ENCODE data around the gene SFSWAP.
"Not testable (repeated sequence)": the region's sequence is repeated elsewhere in the genome, so short reads cannot be mapped to it uniquely, and the experiment has no call there.

The SFSWAP gene

DNA sequence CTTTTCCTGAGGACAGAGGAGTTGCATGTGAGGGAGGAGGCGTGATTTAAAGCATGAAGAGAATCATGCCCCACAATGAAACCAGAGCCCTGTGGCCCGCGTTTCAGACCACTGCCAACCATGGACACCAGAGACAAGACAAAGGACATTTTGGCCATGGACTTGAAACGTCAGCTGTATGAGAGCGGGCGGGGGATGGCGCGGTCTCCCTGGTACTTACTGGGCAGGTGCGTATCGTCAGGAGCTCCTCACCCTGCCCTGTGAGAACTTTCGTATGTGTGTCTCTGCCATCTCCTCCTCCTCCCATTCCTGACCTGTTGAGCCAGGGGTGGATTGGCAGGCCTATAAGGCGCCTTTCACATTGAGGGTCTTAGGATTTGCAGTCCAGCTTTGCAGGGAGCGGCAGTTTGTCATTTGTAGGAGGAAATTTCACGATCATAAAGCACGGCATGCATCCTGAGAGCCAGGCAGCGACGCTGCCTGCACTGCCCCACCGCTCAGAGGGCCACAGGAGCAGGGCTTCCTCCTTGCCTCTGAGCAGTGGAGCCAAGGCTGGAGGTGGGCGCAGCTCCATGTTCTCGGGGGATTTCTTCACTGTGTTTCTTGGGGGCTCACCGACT, 22.2 kb downstream of the SFSWAP start:
- Mint-ChIP-seq H3K4me1 (ENCODE audit: low read depth) (peaks cover 2% of the 10 kb centered on the region), H3K9me3 (no peaks in the 10 kb centered on the region), H3K27ac (no peak overlapping the region), H3K27me3 (ENCODE audit: low read depth) (no peaks in the 10 kb centered on the region), H3K36me3 (ENCODE audit: low read depth) (peaks cover 41% of the 10 kb centered on the region), H3K4me3 (no peak overlapping the region)

DNA sequence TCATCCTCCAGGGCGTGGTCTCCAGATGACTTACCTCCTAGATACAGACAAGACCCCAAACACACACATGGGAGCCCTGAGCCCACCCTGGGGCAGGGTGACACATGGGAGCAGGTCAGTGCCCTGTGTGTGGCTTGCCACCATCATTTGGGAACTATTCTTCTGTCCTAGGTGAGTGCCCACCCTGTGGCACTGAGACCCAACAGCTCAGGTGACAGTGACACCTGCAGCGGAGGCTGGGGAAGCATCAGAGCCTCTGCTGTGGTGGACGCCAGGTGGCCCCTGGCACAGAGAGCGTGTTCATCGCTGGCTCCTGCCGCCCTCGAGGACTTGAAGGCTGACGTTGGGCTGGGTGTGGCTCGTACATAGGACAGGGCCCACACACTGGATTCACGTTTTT, 23.0 kb downstream of the SFSWAP start:
- Mint-ChIP-seq H3K27me3 (ENCODE audit: low read depth) (no peaks in the 10 kb centered on the region), H3K9me3 (no peaks in the 10 kb centered on the region), H3K27ac (no peak overlapping the region), H3K4me3 (no peak overlapping the region), H3K4me1 (ENCODE audit: low read depth) (peaks cover 2% of the 10 kb centered on the region), H3K36me3 (ENCODE audit: low read depth) (peaks cover 37% of the 10 kb centered on the region)

DNA sequence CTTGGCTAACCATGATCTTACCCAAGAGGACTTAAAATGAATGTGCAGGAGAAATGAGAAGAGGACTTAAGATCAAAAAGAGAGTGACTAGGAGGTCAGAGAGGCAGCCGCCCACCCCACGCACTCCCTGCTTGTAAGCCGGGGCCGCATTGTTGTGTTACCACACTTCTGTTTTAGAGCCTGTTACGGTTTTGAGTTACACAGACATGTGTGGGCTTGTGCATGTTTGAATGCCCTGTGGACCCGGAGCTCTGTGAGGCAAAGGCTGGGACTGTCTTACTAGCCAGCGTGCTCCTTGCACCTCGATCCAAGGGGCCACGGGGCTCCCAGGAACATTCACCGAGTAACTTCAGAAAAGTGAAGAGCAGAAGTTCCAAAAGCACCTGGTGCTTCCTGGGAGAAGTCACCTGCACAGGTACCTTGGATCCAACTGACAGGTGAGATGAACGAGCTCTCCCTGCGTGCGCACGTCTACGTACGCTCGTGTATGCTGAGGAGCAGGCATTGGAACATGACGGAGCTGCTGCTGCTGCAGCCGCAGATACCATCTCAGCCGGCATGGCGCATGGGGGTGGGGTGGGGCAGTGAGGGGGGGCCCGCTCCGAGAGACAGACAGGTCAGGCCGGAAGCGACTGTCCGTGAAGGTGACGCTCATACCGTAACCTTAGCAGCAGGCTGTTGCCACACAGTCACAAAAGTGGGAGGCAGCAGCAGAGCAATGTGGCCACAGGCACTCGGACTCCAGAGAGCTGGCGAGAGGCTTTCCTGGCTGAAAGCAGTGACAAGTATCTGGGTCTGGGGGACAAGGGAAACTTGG, 23.7 kb downstream of the SFSWAP start:
- peaks cover 32% of the 10 kb centered on the region for H3K36me3 Mint-ChIP-seq (ENCODE audit: low read depth)
- no peaks in the 10 kb centered on the region for H3K9me3 Mint-ChIP-seq
- H3K27ac Mint-ChIP-seq: no peak overlapping the region
- peaks cover 2% of the 10 kb centered on the region for H3K4me1 Mint-ChIP-seq (ENCODE audit: low read depth)
- H3K27me3 Mint-ChIP-seq (ENCODE audit: low read depth): no peaks in the 10 kb centered on the region
- H3K4me3 Mint-ChIP-seq: no peak overlapping the region

DNA sequence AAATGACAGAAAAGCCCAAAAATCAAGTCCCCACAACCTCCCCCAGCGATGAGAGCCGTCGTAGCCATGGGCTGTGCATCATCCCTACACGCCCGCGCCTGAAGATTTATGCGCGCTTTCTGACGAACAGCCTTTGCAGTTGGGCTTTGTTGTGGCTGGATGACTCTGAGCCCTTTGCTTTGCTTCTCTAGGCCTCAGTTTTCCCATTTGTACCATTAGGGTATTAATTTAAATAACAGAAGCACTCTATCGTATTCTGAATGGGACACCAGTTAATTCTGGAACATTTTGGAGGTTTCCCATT, 24.2 kb downstream of the SFSWAP start:
- Mint-ChIP-seq H3K4me3 (no peak overlapping the region), H3K27ac (no peak overlapping the region), H3K9me3 (no peaks in the 10 kb centered on the region), H3K36me3 (ENCODE audit: low read depth) (peaks cover 32% of the 10 kb centered on the region), H3K27me3 (ENCODE audit: low read depth) (no peaks in the 10 kb centered on the region), H3K4me1 (ENCODE audit: low read depth) (peaks cover 2% of the 10 kb centered on the region)

DNA sequence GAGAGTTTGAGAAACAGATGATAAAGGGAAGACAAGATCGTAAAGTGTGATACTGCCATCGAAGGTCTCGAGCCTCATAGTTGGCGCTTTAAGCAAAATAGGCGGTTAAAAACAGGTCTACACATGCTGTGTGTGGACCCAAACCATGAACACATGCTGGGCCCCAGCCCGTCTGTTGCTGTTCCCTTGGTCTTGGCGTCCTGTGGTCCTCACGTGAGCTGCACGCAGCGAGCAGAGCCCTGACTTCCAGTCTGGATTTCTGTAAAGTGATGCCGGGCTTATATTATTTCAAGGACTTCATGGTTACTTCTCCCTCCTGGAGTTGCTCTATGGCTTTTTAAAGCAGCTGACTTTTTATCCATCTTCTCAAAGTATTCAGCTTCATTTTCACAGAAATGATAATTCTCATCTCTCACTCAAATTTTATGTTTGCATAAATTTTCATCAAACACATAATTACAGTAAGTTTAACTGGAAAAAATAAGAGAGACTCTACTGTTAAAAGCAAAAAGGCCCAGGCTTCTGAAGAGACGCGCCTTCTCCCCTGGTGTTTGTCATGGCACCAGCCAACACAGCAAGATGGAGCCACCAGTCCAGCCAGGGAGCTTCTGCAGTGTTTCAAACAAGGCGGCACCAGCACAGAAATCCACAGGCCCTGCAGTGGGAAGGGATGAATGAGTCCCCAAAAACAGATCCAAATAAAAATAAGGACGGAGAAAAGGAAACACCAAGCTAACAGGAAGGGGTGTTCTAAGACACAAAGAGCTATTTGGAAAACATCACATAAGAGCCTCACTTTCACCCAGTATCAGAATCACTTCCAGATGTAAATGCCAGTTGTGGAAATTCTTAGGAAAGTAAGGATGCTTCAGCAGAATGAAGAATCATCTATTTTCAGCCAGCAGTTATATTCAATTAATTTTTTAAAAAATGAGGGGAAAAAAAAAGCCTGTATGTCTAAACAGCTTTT, 24.9 kb downstream of the SFSWAP start:
- Mint-ChIP-seq H3K9me3 (no peaks in the 10 kb centered on the region), H3K4me1 (ENCODE audit: low read depth) (peaks cover 2% of the 10 kb centered on the region), H3K4me3 (no peak overlapping the region), H3K36me3 (ENCODE audit: low read depth) (peaks cover 37% of the 10 kb centered on the region), H3K27me3 (ENCODE audit: low read depth) (no peaks in the 10 kb centered on the region), H3K27ac (no peak overlapping the region)

DNA sequence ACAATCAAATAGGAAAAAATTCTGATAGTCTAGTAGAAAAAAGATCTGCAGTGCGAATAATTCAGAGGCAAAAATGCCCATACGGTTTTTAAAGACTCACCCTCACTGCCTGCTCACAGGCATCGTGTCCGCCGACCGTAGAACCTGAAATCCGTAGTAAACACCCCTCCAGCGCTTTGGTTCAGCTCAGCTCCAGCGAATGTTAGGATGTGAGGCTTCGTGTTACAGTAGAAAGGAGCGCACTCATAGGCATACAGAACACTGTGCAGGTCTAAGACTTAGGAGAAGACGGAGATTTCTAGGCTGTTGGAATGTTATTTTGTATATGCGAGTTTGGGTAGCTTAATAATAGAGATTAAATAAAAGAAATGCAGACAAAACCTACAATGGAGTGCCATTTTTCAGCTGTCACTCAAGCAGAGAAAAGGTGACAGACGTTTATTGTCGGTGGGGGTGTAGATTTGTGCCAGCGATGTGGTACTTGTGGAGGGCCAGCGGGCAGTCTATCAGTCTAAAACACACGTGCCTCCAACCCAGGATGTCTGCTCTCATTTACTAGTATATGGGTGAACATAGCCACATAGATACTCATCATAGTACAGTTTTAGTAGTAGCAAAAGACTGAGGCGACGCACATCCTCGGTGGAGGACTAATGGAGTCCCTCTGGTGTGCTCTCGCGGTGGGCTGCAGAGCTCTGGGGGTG, 25.7 kb downstream of the SFSWAP start:
- H3K27ac Mint-ChIP-seq: no peak overlapping the region
- peaks cover 2% of the 10 kb centered on the region for H3K4me1 Mint-ChIP-seq (ENCODE audit: low read depth)
- H3K27me3 Mint-ChIP-seq (ENCODE audit: low read depth): no peaks in the 10 kb centered on the region
- H3K36me3 Mint-ChIP-seq (ENCODE audit: low read depth): peaks cover 34% of the 10 kb centered on the region
- no peaks in the 10 kb centered on the region for H3K9me3 Mint-ChIP-seq
- H3K4me3 Mint-ChIP-seq: no peak overlapping the region

DNA sequence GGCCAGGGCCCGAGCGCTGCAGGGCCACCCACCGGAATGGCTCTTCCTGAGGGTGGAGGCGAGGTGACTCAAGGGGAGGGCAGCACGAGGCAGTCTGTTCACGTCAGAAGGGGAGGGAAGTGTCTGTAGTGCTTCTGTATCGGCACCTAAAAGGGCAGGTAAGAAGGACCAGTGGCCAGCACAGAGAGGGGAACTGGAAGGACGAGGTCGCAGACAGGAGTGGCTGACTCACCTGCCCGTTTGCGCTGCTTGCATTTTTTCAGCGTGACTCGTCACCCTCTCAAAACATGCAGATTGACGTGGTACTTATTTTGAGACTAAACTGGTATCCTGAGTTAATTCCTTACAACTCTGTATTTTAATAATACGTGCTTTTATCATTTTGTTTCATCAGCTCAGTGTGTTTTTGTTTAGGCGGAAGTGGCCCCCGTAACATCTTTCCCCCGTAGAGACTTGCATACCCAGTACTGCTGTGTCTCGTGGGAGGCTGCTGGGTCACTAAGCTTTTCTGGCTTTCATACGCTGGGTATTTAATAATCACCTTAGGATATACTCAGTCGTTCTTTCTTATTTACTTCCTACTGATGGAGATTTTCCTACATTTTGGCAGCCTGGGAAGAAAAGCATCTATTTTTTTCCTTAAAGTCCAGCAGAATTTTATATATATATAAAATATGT, 26.4 kb downstream of the SFSWAP start:
- Mint-ChIP-seq H3K4me3 (no peak overlapping the region), H3K27me3 (ENCODE audit: low read depth) (no peaks in the 10 kb centered on the region), H3K9me3 (no peaks in the 10 kb centered on the region), H3K27ac (no peak overlapping the region), H3K4me1 (ENCODE audit: low read depth) (peaks cover 2% of the 10 kb centered on the region), H3K36me3 (ENCODE audit: low read depth) (peaks cover 41% of the 10 kb centered on the region)

DNA sequence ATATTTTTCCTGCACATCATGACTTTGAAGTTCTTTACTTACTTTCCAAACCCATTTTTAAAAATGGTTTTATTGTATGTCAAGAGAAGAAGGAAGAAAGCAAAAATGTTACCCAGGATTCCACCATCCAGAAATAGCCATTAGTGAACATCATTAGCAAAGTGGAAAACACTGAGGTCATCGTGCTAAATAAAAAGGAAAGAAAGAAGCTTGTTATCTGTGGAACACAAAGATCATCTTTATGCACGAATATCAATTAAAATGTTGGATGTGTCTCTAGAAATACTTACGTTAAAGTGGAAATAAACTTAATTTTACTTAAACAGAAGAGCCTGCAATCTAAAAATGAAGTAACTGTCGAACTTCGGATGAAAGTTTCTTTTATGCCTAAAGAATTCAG, 27.3 kb downstream of the SFSWAP start:
- Mint-ChIP-seq H3K4me3 (no peak overlapping the region), H3K36me3 (ENCODE audit: low read depth) (peaks cover 41% of the 10 kb centered on the region), H3K27ac (no peak overlapping the region), H3K4me1 (ENCODE audit: low read depth) (no peaks in the 10 kb centered on the region), H3K27me3 (ENCODE audit: low read depth) (no peaks in the 10 kb centered on the region), H3K9me3 (peaks cover 8% of the 10 kb centered on the region)

DNA sequence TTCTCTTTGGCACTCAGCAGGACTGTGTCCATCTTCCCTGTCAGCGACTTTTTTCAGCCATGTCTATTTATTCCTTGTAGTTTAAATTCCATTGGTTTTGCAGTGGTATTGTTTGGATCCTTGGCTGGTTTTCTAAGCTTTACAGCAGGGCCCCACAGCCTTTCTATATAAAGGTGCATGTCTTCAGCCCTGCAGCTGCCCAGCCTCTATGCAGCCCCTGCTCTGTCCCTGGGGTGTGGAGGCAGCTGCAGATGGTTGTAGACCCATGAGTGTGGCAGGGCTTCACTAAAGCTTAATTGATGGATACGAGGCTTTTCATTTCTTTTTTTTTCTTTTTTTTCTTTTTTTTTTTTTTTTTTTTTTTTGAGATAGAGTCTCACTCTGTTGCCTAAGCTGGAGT, 29.7 kb downstream of the SFSWAP start:
- H3K27me3 Mint-ChIP-seq (ENCODE audit: low read depth): no peaks in the 10 kb centered on the region
- H3K27ac Mint-ChIP-seq: no peak overlapping the region
- H3K4me3 Mint-ChIP-seq: no peak overlapping the region
- H3K9me3 Mint-ChIP-seq: peaks cover 15% of the 10 kb centered on the region
- H3K36me3 Mint-ChIP-seq (ENCODE audit: low read depth): peaks cover 53% of the 10 kb centered on the region
- H3K4me1 Mint-ChIP-seq (ENCODE audit: low read depth): no peaks in the 10 kb centered on the region

DNA sequence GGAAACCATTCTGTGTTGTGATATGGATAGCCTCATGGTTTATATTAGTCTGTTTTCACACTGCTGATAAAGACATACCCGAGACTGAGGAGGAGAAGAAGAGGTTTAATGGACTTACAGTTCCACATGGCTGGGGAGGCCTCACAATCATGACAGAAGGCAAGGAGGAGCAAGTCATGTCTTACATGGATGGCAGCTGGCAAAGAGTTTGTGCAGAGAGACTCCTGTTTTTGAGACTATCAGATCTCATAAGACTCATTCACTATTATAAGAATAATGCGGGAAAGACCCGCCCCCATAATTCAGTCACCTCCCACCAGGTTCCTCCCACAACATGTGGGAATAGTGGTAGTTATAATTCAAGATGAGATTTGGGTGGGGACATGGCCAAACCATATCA, 31.9 kb downstream of the SFSWAP start:
- Mint-ChIP-seq H3K36me3 (ENCODE audit: low read depth) (peaks cover 58% of the 10 kb centered on the region), H3K9me3 (peaks cover 15% of the 10 kb centered on the region), H3K4me3 (peak overlapping the region; percentile 16)
- not testable (repeated sequence) for H3K4me1 Mint-ChIP-seq (ENCODE audit: low read depth); H3K27ac Mint-ChIP-seq; H3K27me3 Mint-ChIP-seq (ENCODE audit: low read depth)

DNA sequence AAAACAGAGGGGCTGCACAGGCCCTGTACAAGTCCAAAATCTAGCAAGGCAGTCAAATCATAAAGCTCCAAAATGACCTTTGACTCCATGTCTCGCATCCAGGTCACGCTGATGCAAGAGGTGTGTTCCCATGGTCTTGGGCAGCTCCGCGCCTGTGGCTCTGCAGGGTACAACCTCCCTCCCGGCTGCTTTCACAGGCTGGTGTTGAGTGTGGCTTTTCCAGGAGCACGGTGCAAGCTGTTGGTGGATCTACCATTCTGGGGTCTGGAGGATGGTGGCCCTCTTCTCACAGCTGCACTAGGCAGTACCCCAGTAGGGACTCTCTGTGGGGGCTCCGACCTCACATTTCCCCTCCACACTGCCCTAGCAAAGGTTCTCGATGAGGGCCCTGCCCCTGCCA, 32.5 kb downstream of the SFSWAP start:
- H3K4me3 Mint-ChIP-seq; H3K4me1 Mint-ChIP-seq (ENCODE audit: low read depth); H3K27me3 Mint-ChIP-seq (ENCODE audit: low read depth); H3K27ac Mint-ChIP-seq: not testable (repeated sequence)
- H3K36me3 Mint-ChIP-seq (ENCODE audit: low read depth): peaks cover 59% of the 10 kb centered on the region
- H3K9me3 Mint-ChIP-seq: peaks cover 15% of the 10 kb centered on the region

DNA sequence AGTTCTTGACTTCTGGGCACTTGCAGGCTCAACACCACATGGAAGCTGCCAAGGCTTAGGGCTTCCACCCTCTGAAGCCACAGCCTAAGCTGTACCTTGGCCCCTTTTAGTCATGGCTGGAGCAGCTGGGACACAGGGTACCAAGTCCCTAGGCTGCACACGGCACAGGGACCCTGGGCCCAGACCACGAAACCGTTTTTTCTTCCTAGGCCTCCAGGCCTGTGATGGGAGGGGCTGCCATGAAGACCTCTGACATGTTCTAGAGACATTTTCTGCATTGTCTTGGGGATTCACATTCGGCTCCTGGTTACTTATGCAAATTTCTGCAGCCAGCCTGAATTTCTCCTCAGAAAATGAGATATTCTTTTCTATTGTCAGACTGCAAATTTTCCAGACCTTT, 33.0 kb downstream of the SFSWAP start:
- H3K4me1 Mint-ChIP-seq (ENCODE audit: low read depth); H3K4me3 Mint-ChIP-seq; H3K27me3 Mint-ChIP-seq (ENCODE audit: low read depth); H3K27ac Mint-ChIP-seq: not testable (repeated sequence)
- Mint-ChIP-seq H3K9me3 (peaks cover 15% of the 10 kb centered on the region), H3K36me3 (ENCODE audit: low read depth) (peaks cover 61% of the 10 kb centered on the region)

DNA sequence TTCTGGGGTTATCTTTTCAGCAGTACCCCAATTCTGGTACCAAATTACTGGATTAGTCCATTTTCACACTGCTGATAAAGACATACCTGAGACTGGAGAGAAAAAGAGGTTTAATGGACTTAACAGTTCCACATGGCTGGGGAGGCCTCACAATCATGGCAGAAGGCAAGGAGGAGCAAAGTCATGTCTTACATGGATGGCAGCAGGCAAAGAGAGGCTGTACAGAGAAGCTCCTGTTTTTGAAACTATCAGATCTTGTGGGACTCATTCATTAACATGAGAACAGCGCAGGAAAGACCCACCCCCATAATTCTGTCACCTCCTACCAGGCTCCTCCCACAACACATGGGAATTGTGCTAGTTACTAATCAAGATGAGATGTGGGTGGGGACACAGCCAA, 33.8 kb downstream of the SFSWAP start:
- not testable (repeated sequence) for H3K4me1 Mint-ChIP-seq (ENCODE audit: low read depth); H3K27me3 Mint-ChIP-seq (ENCODE audit: low read depth); H3K4me3 Mint-ChIP-seq; H3K27ac Mint-ChIP-seq
- peaks cover 15% of the 10 kb centered on the region for H3K9me3 Mint-ChIP-seq
- peaks cover 62% of the 10 kb centered on the region for H3K36me3 Mint-ChIP-seq (ENCODE audit: low read depth)

DNA sequence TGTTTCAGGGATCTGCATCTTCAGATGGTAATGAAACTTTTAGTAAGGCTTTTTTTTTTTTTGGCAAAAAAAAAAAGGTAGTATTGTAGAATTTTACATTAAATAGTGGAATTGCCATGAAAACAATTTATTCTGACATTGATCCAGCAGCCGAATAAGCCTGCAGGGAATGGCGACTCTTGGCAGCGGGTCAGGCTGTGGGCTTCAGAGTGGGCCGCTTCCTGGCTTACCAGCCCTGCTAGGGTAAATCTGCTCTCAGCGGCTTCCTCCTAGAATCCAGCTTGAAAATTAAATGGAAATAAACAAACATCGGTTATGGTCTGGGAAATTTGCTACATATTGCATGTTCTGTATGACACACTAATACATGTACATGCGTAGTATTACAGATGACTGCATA, 34.8 kb downstream of the SFSWAP start:
- peaks cover 54% of the 10 kb centered on the region for H3K36me3 Mint-ChIP-seq (ENCODE audit: low read depth)
- H3K4me1 Mint-ChIP-seq (ENCODE audit: low read depth): no peaks in the 10 kb centered on the region
- no peak overlapping the region for H3K27ac Mint-ChIP-seq
- no peaks in the 10 kb centered on the region for H3K27me3 Mint-ChIP-seq (ENCODE audit: low read depth)
- peaks cover 15% of the 10 kb centered on the region for H3K9me3 Mint-ChIP-seq
- H3K4me3 Mint-ChIP-seq: no peak overlapping the region

Data from T-helper 1 cell treated with Interleukin-12 subunit alpha and Interleukin-12 subunit beta and Interleukin-4 antibody, amounts not matched to agents 30 μg/mL and 1 μg/mL, for 36 hours (primary cell).